HEK293 (cell line): ENCODE measurements around the gene DENND4B.
A peak's percentile ranks its signal among the peaks of the same experiment; 100 is the strongest.

ENCODE experiments used
- CTCF ChIA-PET: fragments of 350-600 bp; formaldehyde crosslinking; extraction: SDS; loops from one replicate; lab custom pipeline; 2021; ENCODE audit warnings: antibody characterized with exemption; lab: Yijun Ruan, JAX
- POLR2A ChIA-PET: fragments of 300-600 bp; formaldehyde crosslinking; extraction: SDS; loops from one replicate; lab custom pipeline; 2020; ENCODE audit warnings: antibody characterized with exemption, inconsistent platforms; lab: Yijun Ruan, JAX
- H3K27ac ChIP-seq: fragments of 200-500 bp; sonication (Bioruptor generic); 2 replicates; pipeline ENCODE4 v1.5.1; 2014; ENCODE audit warnings: low read depth, low read length, control low read depth, inconsistent platforms; ENCODE audit errors: extremely low read depth
- H3K36me3 ChIP-seq, 2 experiments: fragments of 200-500 bp in 1 of 2; sonication (Bioruptor generic) in 1 of 2; 1 replicate in 1 of 2; 2 replicates in 1 of 2; pipeline ENCODE4 v1.5.1; 2014 to 2017; ENCODE audit warnings: inconsistent platforms in 2 of 2, low read length in 2 of 2; ENCODE audit not compliant: control insufficient read depth in 2 of 2, insufficient read depth in 1 of 2
- H3K4me1 ChIP-seq: fragments of 200-500 bp; sonication (Bioruptor generic); 2 replicates; pipeline ENCODE4 v1.5.1; 2014; ENCODE audit warnings: mild to moderate bottlenecking, low read length, inconsistent platforms; ENCODE audit not compliant: control insufficient read depth, insufficient read depth
- H3K4me3 ChIP-seq: 2 replicates; pipeline ENCODE4 v1.5.1; 2011; ENCODE audit warnings: low read depth, mild to moderate bottlenecking, control low read depth, low read length, moderate library complexity
- H3K9me3 ChIP-seq: fragments of 200-500 bp; sonication (Bioruptor generic); 2 replicates; pipeline ENCODE4 v1.5.1; 2014; ENCODE audit warnings: low read depth, low read length, inconsistent platforms; ENCODE audit not compliant: control insufficient read depth, insufficient read depth
- BCL11B ChIP-seq: fragments of 450-650 bp; formaldehyde crosslinking; IDR thresholded peaks from 2 replicates; pipeline ENCODE4 v1.5.1; 2016; ENCODE audit warnings: low read depth, missing biosample characterization, missing genetic modification characterization
- GLI2 ChIP-seq: fragments of 450-650 bp; formaldehyde crosslinking; IDR thresholded peaks from 2 replicates; pipeline ENCODE4; 2017; ENCODE audit warnings: missing biosample characterization, missing genetic modification characterization, low read depth, borderline replicate concordance
- PRDM1 ChIP-seq: fragments of 450-650 bp; formaldehyde crosslinking; IDR thresholded peaks from 2 replicates; pipeline ENCODE4; 2016; ENCODE audit warnings: missing biosample characterization, missing genetic modification characterization
- RBAK ChIP-seq: fragments of 450-650 bp; formaldehyde crosslinking; IDR thresholded peaks from 2 replicates; pipeline ENCODE4 v1.5.1; 2016; ENCODE audit warnings: missing biosample characterization, missing genetic modification characterization
- SCRT1 ChIP-seq: fragments of 450-650 bp; formaldehyde crosslinking; IDR thresholded peaks from 2 replicates; pipeline ENCODE4 v1.5.1; 2016; ENCODE audit warnings: missing biosample characterization, missing genetic modification characterization, borderline replicate concordance
- TSHZ1 ChIP-seq: fragments of 450-650 bp; formaldehyde crosslinking; IDR thresholded peaks from 2 replicates; pipeline ENCODE4 v1.5.1; 2016; ENCODE audit warnings: missing biosample characterization, missing genetic modification characterization, borderline replicate concordance
- YY1 ChIP-seq: fragments of 450-650 bp; formaldehyde crosslinking; IDR thresholded peaks from 2 replicates; pipeline ENCODE4 v1.5.1; 2018; ENCODE audit warnings: missing biosample characterization, missing genetic modification characterization
- ZBTB11 ChIP-seq: fragments of 450-650 bp; formaldehyde crosslinking; conservative IDR thresholded peaks from 2 replicates; pipeline ENCODE4 v1.5.1; 2016; ENCODE audit warnings: low read depth, missing biosample characterization, missing genetic modification characterization
- ZBTB17 ChIP-seq: fragments of 450-650 bp; formaldehyde crosslinking; IDR thresholded peaks from 2 replicates; pipeline ENCODE4 v1.5.1; 2016; ENCODE audit warnings: missing biosample characterization, missing genetic modification characterization
- ZBTB8A ChIP-seq: fragments of 450-650 bp; formaldehyde crosslinking; IDR thresholded peaks from 2 replicates; pipeline ENCODE4 v1.5.1; 2016; ENCODE audit warnings: missing biosample characterization, missing genetic modification characterization
- ZFHX2 ChIP-seq: fragments of 450-650 bp; formaldehyde crosslinking; conservative IDR thresholded peaks from 2 replicates; pipeline ENCODE4 v1.5.1; 2016; ENCODE audit warnings: missing biosample characterization, missing genetic modification characterization
- ZNF10 ChIP-seq: fragments of 450-650 bp; formaldehyde crosslinking; IDR thresholded peaks from 2 replicates; pipeline ENCODE4 v1.5.1; 2017; ENCODE audit warnings: missing biosample characterization, missing genetic modification characterization
- ZNF561 ChIP-seq: fragments of 450-650 bp; IDR thresholded peaks from 2 replicates; pipeline ENCODE4 v1.5.1; 2018; ENCODE audit warnings: missing biosample characterization, missing genetic modification characterization, borderline replicate concordance
- ZNF621 ChIP-seq: fragments of 450-650 bp; formaldehyde crosslinking; IDR thresholded peaks from 2 replicates; pipeline ENCODE4 v1.5.1; 2017; ENCODE audit warnings: missing biosample characterization, missing genetic modification characterization
- ZNF623 ChIP-seq: fragments of 450-650 bp; formaldehyde crosslinking; IDR thresholded peaks from 2 replicates; pipeline ENCODE4 v1.5.1; 2016; ENCODE audit warnings: missing biosample characterization, missing genetic modification characterization
- ZNF624 ChIP-seq: fragments of 450-650 bp; formaldehyde crosslinking; IDR thresholded peaks from 2 replicates; pipeline ENCODE4 v1.5.1; 2017; ENCODE audit warnings: missing biosample characterization, missing genetic modification characterization
- ZNF654 ChIP-seq: fragments of 450-650 bp; formaldehyde crosslinking; IDR thresholded peaks from 2 replicates; pipeline ENCODE4 v1.5.1; 2016; ENCODE audit warnings: low read depth, missing biosample characterization, missing genetic modification characterization
- ZNF792 ChIP-seq: fragments of 450-650 bp; formaldehyde crosslinking; IDR thresholded peaks from 2 replicates; pipeline ENCODE4 v1.5.1; 2016; ENCODE audit warnings: missing biosample characterization, missing genetic modification characterization
- ZSCAN4 ChIP-seq: fragments of 450-650 bp; formaldehyde crosslinking; IDR thresholded peaks from 2 replicates; pipeline ENCODE4 v1.5.1; 2017; ENCODE audit warnings: missing biosample characterization, missing genetic modification characterization

The DENND4B gene

GRCh38 chr1:153883223-153883622 lies 63.3 kb downstream of the DENND4B start:
- Histone ChIP-seq H3K4me3 (no peak overlapping the region), H3K9me3 (no peaks in the 10 kb centered on the region), H3K36me3 (no peaks in the 10 kb centered on the region; a peak in 1 of 3 replicates), H3K4me1 (peaks cover 13% of the 10 kb centered on the region; the same call in 1 of the 2 replicates), H3K27ac (no peak overlapping the region)
- no peak for TF ChIP-seq ZBTB8A (tag by site-specific recombination)
- TF ChIP-seq ZFHX2 (tag by site-specific recombination) = no peak
- no peak for TF ChIP-seq SCRT1 (tag by site-specific recombination)
- TF ChIP-seq GLI2 (tag by site-specific recombination) = no peak
- no peak for TF ChIP-seq ZNF624
- no peak for TF ChIP-seq ZNF654 (tag by site-specific recombination)
- TF ChIP-seq ZNF623 (tag by site-specific recombination) = no peak
- POLR2A ChIA-PET = interaction anchor here (1.1 kb wide), 1 partner anchor 107 kb away, joined by 3 read pairs; the partner anchor contains the start of gene RPS27
- CTCF ChIA-PET = interaction anchor here (0.7 to 0.9 kb wide), 2 partner anchors 60 to 530 kb away, joined by 3 read pairs; no protein-coding TSS in a partner anchor

DNA sequence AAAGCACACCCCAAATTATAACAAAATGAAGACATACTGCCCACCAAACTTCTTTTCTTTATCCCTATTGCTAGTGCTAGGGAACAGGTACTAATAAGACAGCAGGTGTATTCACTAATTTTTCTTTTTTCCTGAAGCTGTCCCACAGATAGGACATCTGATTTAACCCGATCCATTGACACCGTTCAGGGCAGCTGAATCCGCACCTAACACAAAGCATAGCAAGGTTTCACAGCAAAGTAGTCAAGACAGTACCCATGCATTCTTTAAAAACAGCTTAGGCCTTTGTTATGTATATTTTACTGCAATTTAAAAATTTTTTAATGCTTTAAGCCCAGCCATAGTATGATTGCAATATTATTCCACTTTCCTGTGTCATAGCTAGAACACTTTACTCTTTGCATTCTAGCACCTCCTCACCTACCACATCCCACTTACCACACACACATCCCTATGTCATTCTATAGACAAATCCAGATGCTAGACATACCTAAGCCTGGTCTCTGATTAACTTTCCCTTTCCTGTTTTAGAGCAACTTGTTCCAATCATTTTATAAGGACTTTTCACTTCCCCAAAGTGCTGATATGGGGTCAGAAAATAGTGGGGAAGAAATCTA lies 64.1 kb downstream of the DENND4B start:
- CTCF ChIA-PET = interaction anchor here (0.5 to 1.6 kb wide), 4 partner anchors 18 to 439 kb away, joined by 3 to 5 read pairs (median 4); no protein-coding TSS in a partner anchor

More for the DNA sequence above, 64.1 kb downstream of the DENND4B start:
- TF ChIP-seq ZBTB17 (tag by site-specific recombination) = peak; percentile 61
- no peak for TF ChIP-seq ZBTB11 (tag by site-specific recombination)
- TF ChIP-seq ZNF10 = no peak
- TF ChIP-seq ZSCAN4 (tag by site-specific recombination) = no peak
- no peak for TF ChIP-seq RBAK (tag by site-specific recombination)
- TF ChIP-seq YY1 (tag by site-specific recombination) = no peak
- TF ChIP-seq TSHZ1 = no peak
- 0 out of 2 replicates have a peak, but pooled peaks have one; percentile 24 for TF ChIP-seq PRDM1 (tag by site-specific recombination)
- no peak for TF ChIP-seq ZNF561 (tag by site-specific recombination)
- TF ChIP-seq ZNF621 (tag by site-specific recombination) = no peak
- TF ChIP-seq ZNF792 (tag by site-specific recombination) = no peak
- no peak for TF ChIP-seq BCL11B
- TF ChIP-seq, all 188 proteins: peak for 2
- no peaks in the 10 kb centered on the region for H3K9me3 ChIP-seq
- H3K36me3 ChIP-seq = no peaks in the 10 kb centered on the region; a peak in 1 of 3 replicates
- peaks cover 13% of the 10 kb centered on the region; the same call in 1 of the 2 replicates for H3K4me1 ChIP-seq
- no peak overlapping the region for H3K27ac ChIP-seq
- POLR2A ChIA-PET = interaction anchor here (0.5 to 1.5 kb wide), 4 partner anchors 11 to 95 kb away, joined by 3 to 6 read pairs (median 5); partner anchors contain the start of genes CREB3L4 and JTB
- H3K4me3 ChIP-seq = peak overlapping the region; percentile 12
